Measurements from ENCODE around the gene GEMIN2.
A peak's percentile ranks its signal among the peaks of the same experiment; 100 is the strongest.

- TF ChIP-seq TAF1 (IDR thresholded peaks at IDR 0.05; ENCODE audit: borderline replicate concordance, low read depth, low read length) (no peak), POLR2A (IDR thresholded peaks at IDR 0.05; ENCODE audit: low read depth, low read length) (peak; percentile 63), POLR2AphosphoS5 (IDR thresholded peaks at IDR 0.05; ENCODE audit: low read depth, low read length) (peak; percentile 90)
These were observed 70.6 kb downstream of the GEMIN2 start for GRCh38 chr14:39184628-39185255.
